GM10266 (cell line): ENCODE measurements around the gene NAA60.
"Not testable (repeated sequence)": the region's sequence is repeated elsewhere in the genome, so short reads cannot be mapped to it uniquely, and the experiment has no call there.

ENCODE experiments used
- DNase-seq: peaks from one replicate; pipeline ENCODE4 v3.0.0; 2012; ENCODE audit errors: extremely low spot score
- TF ChIP-seq, protein P1 (sequence below): IDR thresholded peaks from 2 replicates; pipeline ENCODE4 v1.5.1; 2012; ENCODE audit warnings: mild to moderate bottlenecking, low read depth; ENCODE audit not compliant: control insufficient read depth, insufficient read depth; ENCODE audit errors: missing control alignments

Gene NAA60

DNA sequence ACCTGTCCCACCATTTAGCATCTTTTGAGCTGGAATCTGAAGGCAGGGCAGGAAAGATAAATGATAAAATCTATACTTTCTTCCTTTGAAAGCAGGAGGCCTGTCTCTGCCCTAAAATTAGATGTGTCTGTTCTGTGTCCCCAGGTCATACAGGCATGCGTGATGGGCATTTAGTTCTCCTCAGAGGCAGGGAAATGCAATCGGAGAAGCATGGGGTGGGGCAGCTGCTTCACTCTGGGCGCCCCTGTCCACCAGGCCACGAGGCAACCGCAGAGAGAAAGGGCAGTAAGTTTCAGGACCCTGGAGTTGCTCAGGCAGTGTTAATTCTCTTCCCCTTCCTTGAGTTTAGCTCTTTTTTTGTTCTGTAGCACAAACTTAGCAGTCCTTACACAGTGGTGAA, 82.5 kb downstream of the NAA60 start:
- TF ChIP-seq, protein P1, sequence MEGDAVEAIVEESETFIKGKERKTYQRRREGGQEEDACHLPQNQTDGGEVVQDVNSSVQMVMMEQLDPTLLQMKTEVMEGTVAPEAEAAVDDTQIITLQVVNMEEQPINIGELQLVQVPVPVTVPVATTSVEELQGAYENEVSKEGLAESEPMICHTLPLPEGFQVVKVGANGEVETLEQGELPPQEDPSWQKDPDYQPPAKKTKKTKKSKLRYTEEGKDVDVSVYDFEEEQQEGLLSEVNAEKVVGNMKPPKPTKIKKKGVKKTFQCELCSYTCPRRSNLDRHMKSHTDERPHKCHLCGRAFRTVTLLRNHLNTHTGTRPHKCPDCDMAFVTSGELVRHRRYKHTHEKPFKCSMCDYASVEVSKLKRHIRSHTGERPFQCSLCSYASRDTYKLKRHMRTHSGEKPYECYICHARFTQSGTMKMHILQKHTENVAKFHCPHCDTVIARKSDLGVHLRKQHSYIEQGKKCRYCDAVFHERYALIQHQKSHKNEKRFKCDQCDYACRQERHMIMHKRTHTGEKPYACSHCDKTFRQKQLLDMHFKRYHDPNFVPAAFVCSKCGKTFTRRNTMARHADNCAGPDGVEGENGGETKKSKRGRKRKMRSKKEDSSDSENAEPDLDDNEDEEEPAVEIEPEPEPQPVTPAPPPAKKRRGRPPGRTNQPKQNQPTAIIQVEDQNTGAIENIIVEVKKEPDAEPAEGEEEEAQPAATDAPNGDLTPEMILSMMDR = no peak

DNA sequence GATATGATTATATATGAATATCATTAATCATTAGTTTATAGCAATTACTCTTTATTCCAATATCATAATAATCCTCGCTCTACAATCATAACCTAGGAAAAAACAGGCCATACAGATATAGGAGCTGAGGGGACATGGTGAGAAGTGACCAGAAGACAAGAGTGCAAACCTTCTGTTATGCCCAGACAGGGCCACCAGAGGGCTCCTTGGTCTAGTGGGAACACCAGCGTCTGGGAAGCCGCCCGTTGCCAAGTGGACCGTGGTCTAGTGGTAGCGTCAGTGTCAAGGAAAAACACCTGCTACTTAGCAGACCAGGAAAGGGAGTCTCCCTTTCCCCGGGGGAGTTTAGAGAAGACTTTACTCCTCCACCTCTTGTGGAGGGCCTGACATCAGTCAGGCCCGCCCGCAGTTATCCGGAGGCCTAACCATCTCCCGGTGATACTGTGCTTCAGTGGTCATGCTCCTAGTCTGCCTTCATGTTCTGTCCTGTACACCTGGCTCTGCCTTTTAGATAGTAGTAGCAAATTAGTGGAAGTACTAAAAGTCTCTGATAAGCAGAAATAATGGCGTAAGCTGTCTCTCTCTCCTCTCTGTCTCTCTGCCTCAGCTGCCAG, 83.8 kb downstream of the NAA60 start:
- TF ChIP-seq, protein P1 = peak; percentile 74

More for the DNA sequence above, 82.5 kb downstream of the NAA60 start:
- DNase-seq = no peak

GRCh38 chr16:3528406-3528805, 84.9 kb downstream of the NAA60 start:
- TF ChIP-seq, protein P1 = no peak
- DNase-seq = no peak

More for the DNA sequence above, 83.8 kb downstream of the NAA60 start:
- not testable (repeated sequence) for DNase-seq

DNA sequence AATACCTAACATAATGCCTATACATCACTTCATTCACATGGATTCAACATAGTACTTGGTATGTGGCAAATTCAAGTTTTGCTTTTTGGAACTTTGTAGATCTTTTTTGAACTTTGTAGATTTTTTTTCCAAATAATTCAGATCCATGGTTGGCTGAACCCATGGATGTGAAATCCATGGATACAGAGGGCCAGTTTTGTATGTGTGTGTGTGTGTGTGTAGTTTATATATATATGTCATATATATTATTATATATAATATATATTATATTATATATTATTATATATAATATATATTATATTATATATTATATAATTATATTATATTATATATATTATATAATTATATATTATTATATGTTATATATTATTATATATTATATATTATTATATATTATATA, 85.7 kb downstream of the NAA60 start:
- TF ChIP-seq, protein P1 = no peak
- DNase-seq = no peak

DNA sequence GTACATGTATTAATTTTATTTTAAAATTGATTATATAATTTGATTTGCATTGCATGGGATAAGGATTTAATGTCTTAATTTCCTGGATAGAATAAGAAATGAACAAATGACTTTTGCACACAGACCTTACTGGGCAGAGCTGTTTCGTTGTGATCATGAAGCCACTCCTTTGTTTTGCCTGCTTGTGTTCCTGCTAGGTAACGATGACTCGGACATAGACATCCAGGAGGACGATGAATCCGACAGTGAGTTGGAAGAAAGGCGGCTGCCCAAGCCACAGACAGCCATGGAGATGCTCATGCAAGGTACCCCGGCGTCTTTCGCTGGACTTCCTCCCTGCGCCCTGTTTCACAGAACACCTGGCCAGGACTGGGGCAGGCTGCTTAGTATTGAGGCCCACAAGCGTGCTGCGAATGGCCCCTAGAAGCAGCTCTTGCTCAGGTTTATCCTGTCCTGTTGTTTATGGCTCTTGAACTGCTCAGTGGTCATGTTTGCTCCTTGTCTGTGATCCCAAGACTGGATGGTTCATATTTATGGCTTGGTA, 87.0 kb downstream of the NAA60 start:
- DNase-seq = no peak
- TF ChIP-seq, protein P1 = no peak

GRCh38 chr16:3532741-3533140, 89.3 kb downstream of the NAA60 start:
- TF ChIP-seq, protein P1 = no peak
- DNase-seq = no peak

DNA sequence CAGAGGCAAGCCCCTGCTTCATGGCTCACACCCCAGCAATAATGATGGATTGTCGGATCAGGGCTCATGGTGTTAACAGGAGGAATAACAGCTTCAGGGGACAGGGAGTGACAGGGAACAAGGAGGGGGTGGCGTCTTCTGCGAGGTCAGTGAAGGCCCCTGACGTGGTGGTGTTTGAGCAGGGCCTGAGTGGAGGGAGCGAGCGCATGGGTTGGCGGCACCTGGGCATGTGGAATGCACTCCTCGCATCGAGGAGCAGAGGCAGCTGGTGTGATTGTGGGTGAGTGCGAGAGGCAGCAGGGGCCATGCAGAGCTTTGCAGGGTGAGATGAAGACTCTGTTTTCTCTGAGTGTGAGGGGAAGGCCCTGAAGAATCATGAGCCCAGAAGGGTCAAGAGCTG, 90.6 kb downstream of the NAA60 start:
- TF ChIP-seq, protein P1 = no peak
- DNase-seq = no peak
